HG03064 (cell line): ENCODE measurements around the gene GPI.
"Not testable (repeated sequence)": the region's sequence is repeated elsewhere in the genome, so short reads cannot be mapped to it uniquely, and the experiment has no call there.

Experiments
- ATAC-seq: cut with Tn5 transposase; IDR thresholded peaks from one replicate; pipeline ENCODE4 v1.9.1; 2021; ENCODE audit warnings: low read depth; ENCODE audit not compliant: unreplicated experiment

Gene GPI

GRCh38 chr19:34400844-34401243, 35.8 kb downstream of the GPI start:
- ATAC-seq = not testable (repeated sequence)

- ATAC-seq = no peak
These were observed 37.1 kb downstream of the GPI start for GRCh38 chr19:34402074-34402600.

- ATAC-seq = no peak
These were observed 38.8 kb downstream of the GPI start for GRCh38 chr19:34403784-34404108.

- peak; percentile 79 for ATAC-seq
These were observed 39.3 kb downstream of the GPI start, which contains the start of gene PDCD2L for GRCh38 chr19:34404109-34404909. Gene PDCD2L, plus strand, starts transcription at chr19:34404399. Its CDS starts 32 bp downstream, at chr19:34404431.

- ATAC-seq = no peak
These were observed 41.1 kb downstream of the GPI start for GRCh38 chr19:34405892-34406660.

- ATAC-seq = no peak
These were observed 43.4 kb downstream of the GPI start for GRCh38 chr19:34408411-34408810.

GRCh38 chr19:34409189-34410164, 44.5 kb downstream of the GPI start:
- no peak for ATAC-seq

- no peak for ATAC-seq
These were observed 46.2 kb downstream of the GPI start for GRCh38 chr19:34411216-34411615.

GRCh38 chr19:34416021-34416545, 51.1 kb downstream of the GPI start:
- no peak for ATAC-seq

GRCh38 chr19:34418300-34418699, 53.3 kb downstream of the GPI start:
- ATAC-seq = no peak

GRCh38 chr19:34426096-34426661, 61.2 kb downstream of the GPI start:
- no peak for ATAC-seq

GRCh38 chr19:34428549-34429285, 63.7 kb downstream of the GPI start:
- ATAC-seq = peak; percentile 47

- no peak for ATAC-seq
These were observed 64.6 kb downstream of the GPI start for GRCh38 chr19:34429553-34429952.

GRCh38 chr19:34430738-34431625, 66.0 kb downstream of the GPI start:
- peak; percentile 51 for ATAC-seq

GRCh38 chr19:34431681-34432402, 66.8 kb downstream of the GPI start:
- ATAC-seq = no peak

GRCh38 chr19:34432797-34433196, 67.8 kb downstream of the GPI start:
- no peak for ATAC-seq

- ATAC-seq = no peak
These were observed 71.7 kb downstream of the GPI start for GRCh38 chr19:34436716-34437115.

- no peak for ATAC-seq
These were observed 83.2 kb downstream of the GPI start for GRCh38 chr19:34448191-34448590.
